GM18907 (cell line): ENCODE results near the gene ASCL4.

Experiments
- ATAC-seq: cut with Tn5 transposase; IDR thresholded peaks from one replicate; pipeline ENCODE4 v1.9.1; 2021; ENCODE audit warnings: mild to moderate bottlenecking, moderate library complexity; ENCODE audit not compliant: unreplicated experiment

ASCL4 gene

DNA sequence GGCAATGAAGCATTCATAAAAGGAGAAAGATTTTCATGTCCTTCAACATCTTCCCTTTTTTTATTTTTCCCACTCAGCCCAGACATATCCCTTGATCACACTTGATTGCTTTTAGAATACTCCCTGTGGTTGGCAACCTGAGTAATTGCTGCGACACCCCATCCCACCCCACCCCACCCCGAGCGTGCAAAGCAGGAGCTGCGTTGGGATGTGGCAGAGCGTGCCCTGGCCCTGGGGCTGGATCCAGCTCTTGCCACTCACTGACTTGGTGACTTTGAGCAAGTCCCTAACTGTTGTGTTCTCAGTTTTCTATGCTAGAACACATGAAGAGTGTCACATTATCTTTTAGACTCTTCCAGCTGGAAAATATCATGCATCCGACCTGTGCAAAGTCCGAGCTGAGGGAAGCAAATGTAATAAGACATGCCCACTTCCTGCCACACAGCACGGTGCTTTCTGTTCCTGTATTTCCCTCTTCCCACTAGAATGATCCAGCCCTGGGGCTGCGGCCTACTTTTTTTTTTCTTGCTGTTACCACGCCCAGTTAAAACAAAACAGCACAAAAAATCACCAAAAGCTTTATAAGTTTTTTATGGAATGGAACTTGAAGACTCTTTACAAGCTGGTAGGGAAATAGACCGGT, 4.0 kb downstream of the ASCL4 start:
- ATAC-seq, result no peak

DNA sequence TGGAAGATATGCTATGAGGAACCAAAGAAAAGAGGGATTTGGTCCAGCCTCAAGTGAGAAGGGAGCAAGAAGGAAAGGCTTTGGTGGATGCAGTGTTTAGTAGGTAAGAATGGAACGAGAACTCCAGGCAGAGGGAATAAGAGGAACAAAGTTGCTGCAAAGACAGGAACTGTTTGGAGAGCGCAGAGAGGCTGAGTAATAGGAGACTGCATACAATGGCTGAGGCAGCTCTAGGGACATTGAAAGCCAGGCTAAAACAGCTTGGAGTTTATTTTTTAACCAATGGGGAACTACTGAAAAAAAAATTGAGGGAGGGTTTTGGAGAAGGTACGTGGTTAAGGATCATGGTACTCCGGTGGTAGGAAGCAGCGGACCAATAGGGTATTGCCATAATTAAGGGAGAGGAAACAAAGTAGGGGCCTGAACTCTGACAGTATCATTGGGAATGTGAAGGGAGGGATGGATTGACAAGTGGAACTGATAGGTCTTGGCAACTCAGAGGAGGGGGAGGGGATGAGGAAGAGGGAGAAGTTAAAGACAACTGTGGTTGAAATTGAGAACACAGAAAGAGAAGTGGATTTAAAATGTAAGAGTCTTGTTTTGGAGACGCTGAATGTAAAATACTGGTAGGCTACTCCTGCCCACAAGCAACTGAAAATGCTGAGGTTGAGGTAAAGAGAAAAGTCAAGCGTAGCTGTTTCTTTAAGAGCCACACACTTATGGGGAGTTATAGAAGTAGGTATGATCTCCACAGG, 4.8 kb downstream of the ASCL4 start:
- ATAC-seq, result peak; percentile 75

GRCh38 chr12:107780298-107780697, 5.8 kb downstream of the ASCL4 start:
- ATAC-seq, result no peak

DNA sequence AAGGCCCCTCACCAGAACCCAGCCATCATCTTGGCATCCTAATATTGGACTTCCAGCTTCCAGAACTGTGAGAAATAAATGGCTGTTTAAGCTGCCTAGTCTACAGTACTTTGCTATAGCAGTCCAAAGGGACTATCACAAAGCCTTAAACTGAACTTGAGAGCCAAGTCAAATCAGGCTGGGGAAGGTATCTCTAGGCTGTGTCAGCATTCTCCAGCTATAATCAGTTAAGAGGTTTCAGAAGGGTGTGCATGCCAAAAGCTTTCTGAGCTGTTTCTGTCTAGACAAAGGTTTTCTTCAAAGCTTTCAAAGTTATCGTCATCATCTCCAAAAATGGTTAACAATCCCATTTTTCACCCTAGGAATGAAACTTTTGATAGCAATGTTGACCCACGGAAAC, 7.6 kb downstream of the ASCL4 start:
- ATAC-seq, result no peak

DNA sequence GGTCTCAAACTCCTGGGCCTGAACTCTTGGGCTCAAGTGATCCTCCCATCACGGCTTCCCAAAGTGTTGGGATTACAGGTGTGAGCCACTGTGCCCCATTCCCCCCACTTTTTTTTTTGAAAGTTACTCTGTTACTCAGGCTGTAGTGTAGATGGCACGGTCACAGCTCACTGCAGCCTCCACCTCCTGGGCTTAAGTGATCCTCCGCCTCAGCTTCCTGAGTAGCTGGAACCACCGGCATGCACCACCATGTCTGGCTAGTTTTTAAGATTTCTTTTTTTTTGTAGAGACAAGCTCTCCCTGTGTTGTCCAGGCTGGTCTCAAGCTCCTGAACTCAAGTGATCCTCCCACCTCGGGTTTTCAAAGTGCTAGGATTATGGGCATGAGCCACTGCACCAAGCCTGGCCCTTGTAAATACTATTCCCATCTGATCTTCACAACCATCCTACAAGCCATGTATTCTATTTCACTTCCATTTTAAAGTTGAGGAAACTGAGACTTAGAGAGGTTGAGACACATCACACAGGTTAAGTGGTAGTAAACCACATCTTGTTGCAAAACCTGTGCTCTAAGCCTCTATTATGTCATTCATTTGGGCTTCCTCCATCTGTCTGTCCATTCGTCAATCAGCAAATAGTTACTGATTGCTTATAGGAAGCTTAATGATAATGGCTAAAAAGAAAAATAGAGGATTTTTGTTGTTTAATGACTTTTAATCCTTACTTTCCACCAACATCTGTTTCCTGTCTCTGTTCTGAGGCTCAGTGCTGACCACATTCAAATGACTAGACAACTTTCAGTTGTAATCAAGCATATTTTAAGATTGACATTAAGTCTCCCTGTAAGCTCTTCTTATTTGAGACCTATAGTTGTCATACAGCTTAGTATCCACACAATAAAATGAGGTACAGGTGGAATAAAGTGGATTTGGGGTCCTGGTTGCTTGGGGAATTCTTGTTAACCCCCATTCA, 9.2 kb downstream of the ASCL4 start:
- peak; percentile 62 for ATAC-seq

- no peak for ATAC-seq
These were observed 13.8 kb downstream of the ASCL4 start for GRCh38 chr12:107788281-107788680.

DNA sequence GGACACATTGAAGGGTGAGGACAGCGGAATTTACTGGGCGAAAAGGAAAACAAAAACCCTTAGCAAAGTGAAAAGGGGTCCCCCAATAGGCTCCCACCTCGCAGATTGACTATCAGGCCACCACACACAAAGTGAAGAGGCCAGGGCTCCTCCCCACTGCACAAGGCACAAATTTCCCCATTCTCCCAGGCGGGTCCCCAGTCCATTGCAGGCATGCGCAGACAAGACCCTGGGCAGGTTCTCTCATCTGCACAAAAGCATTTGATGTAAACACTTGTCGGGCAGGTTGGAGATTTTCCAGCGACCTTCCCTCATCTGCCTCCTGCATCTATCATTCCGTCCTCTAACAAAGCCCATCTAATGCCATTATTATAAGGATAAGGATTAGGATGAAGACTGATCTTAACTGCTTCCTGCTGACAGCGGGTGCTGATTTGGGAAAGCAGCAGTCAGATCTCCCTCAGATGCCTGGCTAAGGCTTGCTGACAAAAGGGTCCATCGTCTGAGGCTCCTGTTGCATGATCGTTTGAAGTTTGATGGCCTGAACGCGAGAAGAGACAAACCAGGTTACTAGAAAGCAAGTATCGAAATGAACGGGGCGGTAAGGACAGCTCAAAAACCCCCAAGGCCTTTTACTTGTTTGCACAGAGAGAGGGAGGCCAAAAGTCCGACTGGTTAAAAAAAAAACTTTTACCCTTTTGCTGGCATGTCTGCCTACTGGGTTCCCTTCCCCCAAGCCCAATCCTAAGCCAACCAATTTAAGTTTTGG, 14.4 kb downstream of the ASCL4 start:
- ATAC-seq, result no peak

GRCh38 chr12:107791465-107792089, 17.1 kb downstream of the ASCL4 start:
- no peak for ATAC-seq

DNA sequence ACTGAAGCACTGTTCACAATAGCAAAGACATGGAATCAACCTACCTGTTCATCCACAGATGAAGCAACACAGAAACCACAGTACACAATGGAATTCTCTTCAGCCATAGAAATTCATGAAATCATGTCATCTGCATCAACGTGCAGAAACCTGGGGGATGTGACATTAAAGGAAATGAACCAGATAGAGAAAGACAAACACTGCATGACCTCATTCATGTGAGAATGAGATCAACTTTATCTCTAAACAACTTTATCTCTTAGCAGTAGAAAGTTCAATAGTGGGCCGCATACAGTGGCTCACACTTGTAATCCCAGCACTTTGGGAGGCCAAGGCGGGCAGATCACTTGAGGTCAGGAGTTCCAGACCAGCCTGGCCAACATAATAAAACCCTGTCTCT, 19.9 kb downstream of the ASCL4 start:
- no peak for ATAC-seq

DNA sequence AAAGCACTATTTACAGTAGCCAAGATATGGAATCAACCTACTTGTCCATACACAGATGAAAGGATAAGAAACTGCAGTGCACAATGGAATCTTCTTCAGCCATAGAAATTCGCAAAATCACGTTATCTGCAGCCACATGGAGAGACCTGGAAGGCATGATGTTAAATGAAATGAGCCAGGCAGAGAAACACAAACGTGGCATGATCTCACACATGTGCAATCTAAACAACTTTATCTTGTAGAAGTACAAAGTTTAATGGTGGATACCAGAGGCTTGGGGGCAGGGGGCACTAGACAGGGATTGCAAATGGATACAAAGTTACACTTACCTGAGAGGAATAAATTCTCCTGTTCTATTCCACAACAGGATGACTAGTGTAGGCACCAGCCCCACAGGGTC, 24.1 kb downstream of the ASCL4 start:
- no peak for ATAC-seq

DNA sequence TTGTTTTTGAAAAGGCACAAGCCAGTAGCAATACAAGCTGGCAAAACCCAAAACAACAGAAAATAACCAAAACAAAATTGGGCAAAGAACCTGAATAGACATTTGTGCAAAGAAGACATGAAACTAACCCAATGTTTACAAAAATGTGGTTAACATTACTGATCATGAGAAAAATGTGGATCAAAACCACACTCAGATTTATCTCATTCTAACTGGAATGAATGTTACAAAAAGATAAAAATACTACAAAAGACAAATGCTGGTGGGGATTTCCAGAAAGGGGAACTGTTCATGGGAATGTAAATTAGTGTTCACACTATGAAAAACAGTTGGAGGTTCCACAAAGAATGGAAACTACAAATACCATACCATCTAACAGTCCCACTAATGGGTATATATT, 26.6 kb downstream of the ASCL4 start:
- no peak for ATAC-seq

- no peak for ATAC-seq
These were observed 28.6 kb downstream of the ASCL4 start for GRCh38 chr12:107803092-107803491.

- ATAC-seq, result no peak
These were observed 31.1 kb downstream of the ASCL4 start for GRCh38 chr12:107805488-107806180.

GRCh38 chr12:107807471-107808150, 33.1 kb downstream of the ASCL4 start:
- ATAC-seq, result no peak

DNA sequence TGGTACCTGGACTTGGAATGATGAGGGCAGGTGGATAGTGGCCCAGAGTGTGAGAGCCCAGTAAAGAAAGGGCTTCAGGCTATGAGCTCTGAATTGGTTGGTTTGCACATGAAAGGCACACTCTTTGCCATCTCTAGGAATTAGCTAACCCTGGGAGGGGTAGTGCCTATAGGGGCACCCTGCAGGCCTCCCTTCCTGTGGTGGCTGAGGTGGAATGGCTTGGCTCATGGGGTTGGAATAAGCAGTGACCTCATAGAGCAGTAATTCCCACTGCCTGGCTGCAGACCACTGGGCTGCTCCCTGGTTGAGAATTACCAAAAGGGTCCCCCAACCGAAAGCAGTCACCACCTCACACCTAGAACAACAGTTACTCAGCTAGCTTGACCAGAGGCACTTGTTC, 42.7 kb downstream of the ASCL4 start:
- no peak for ATAC-seq

DNA sequence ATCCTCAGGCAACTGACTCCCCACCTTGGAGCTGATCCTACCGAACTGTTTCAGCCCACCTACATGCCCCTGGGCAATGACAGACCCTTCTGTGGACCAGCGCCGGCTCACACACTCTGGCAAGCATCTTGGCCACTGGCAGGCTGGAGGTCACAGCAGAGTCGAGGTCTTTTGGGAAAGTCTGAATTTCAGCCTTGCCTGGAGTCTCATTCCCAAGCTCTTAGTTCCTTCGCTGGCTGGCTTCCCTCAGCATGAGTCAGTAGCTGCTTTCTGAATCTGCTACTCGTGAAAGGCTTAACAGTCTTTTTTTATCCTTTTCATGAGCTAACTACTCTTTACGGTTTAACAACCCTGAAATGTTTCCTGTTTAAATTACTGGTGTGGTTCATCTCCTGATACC, 44.5 kb downstream of the ASCL4 start:
- no peak for ATAC-seq

DNA sequence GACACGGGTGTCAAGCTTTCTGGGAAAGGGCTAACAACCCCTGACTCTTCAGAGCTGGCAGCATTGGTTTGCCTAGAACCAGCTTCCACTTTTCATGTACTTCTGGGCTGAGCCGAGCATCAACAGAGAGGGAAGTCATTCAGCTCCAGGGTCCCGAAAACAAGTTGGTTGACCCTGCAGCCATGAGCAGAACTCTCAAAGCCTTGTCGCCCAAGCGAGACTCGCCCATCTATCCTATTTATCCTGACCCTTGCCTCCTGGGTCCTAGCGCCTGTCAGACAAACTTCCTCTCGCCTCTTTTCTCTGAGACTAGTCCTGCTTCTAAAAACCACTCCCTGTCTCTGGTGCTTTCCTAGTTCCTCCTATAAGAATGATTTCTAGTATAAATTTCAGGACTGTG, 47.9 kb downstream of the ASCL4 start:
- ATAC-seq, result no peak
